Epithelial cell of esophagus (primary cell): Measurements from ENCODE around the gene RGP1.

Experiments
- DNase-seq: peaks from one replicate; pipeline ENCODE4 v3.0.0; 2010; ENCODE audit warnings: low read depth
- H3K4me3 ChIP-seq: 2 replicates; pipeline ENCODE4 v1.5.1; 2011; ENCODE audit warnings: mild to moderate bottlenecking, low read length, control low read depth
- TF ChIP-seq, protein P1 (sequence below): IDR thresholded peaks from 2 replicates; pipeline ENCODE4 v1.5.1; 2011; ENCODE audit warnings: low read depth, mild to moderate bottlenecking, low read length, control low read depth, inconsistent platforms; ENCODE audit not compliant: insufficient read depth; ENCODE audit errors: missing control alignments

RGP1 gene

DNA sequence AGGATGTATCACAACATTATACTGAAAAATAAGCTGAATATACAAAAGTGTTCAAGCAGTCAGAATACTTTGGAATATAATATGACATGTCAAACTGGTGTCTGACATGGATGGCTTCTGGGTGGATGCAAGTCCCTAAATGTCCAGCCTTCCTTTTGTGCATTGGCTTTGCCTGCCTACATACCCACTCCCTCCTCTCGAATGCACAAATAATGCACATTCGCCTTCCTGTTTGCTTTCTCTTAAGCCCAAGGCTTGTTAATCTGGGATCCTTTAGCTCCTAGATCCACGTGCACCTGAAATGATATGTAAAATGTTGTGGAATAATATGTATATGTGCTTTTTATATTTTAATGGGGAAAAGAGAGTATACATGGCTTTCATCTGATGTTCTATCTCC, 29.4 kb downstream of the RGP1 start:
- no peak overlapping the region for H3K4me3 ChIP-seq
- TF ChIP-seq, protein P1, sequence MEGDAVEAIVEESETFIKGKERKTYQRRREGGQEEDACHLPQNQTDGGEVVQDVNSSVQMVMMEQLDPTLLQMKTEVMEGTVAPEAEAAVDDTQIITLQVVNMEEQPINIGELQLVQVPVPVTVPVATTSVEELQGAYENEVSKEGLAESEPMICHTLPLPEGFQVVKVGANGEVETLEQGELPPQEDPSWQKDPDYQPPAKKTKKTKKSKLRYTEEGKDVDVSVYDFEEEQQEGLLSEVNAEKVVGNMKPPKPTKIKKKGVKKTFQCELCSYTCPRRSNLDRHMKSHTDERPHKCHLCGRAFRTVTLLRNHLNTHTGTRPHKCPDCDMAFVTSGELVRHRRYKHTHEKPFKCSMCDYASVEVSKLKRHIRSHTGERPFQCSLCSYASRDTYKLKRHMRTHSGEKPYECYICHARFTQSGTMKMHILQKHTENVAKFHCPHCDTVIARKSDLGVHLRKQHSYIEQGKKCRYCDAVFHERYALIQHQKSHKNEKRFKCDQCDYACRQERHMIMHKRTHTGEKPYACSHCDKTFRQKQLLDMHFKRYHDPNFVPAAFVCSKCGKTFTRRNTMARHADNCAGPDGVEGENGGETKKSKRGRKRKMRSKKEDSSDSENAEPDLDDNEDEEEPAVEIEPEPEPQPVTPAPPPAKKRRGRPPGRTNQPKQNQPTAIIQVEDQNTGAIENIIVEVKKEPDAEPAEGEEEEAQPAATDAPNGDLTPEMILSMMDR = no peak
- no peak for DNase-seq

DNA sequence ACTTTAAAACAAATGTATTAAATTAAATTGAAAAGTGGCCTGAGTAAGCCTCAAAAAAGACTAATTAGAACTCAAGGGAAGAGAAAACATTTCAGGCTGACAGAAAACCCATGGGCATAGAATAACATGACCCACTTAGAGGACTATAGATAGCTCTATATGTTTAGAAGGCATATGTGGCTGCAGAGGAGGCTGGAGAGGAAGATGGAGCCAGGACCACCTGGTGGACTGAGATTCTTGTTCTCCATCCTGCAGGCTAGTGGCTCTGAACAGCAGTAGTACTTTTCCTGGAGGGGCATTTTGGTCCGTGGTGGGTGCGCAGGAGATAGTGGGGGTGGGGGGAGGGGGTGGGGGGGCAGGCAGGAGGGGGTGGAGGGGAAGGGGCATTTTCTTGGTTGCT, 32.0 kb downstream of the RGP1 start:
- TF ChIP-seq, protein P1 = no peak
- no peak overlapping the region for H3K4me3 ChIP-seq

DNA sequence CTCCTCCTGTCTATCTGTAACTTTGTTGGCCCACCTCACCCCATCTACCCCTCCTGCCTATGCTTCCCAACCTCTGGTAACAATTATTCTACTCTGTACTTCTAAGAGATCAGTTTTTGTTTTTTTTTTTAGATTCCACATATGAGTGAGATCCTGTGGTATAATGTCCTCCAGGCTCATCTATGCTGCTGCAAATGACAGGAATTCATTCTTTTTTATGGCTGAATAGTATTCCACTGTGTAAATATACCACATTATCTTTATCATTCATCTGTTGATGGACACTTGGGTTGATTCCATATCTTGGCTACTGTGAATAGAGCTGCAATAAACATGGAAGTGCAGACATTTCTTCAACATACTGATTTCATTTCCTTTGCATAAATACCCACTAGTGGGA, 34.3 kb downstream of the RGP1 start:
- TF ChIP-seq, protein P1 = no peak
- DNase-seq = no peak

More for the DNA sequence above, 32.0 kb downstream of the RGP1 start:
- no peak for DNase-seq

DNA sequence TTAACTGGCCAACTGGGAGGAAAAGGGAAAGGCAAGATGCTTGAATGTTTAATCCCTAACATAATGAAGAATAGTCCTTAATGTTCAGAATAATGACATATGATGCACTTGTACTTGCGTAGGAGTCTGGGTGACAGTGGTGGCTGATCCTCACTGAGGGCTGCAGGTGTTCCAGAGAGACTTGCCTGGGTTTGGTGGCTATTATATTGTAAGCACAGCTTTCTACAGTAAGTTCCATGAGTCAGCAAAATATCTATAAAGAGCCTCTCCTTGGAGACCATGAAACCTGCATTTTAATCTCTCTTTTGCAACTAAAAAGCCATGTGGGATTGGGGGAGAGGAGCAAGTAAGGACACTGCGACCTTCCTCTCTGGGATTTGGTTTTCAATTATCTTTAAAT, 40.5 kb downstream of the RGP1 start:
- TF ChIP-seq, protein P1 = no peak
- no peak for DNase-seq
- H3K4me3 ChIP-seq = no peak overlapping the region

More for the DNA sequence above, 34.3 kb downstream of the RGP1 start:
- H3K4me3 ChIP-seq = no peak overlapping the region

DNA sequence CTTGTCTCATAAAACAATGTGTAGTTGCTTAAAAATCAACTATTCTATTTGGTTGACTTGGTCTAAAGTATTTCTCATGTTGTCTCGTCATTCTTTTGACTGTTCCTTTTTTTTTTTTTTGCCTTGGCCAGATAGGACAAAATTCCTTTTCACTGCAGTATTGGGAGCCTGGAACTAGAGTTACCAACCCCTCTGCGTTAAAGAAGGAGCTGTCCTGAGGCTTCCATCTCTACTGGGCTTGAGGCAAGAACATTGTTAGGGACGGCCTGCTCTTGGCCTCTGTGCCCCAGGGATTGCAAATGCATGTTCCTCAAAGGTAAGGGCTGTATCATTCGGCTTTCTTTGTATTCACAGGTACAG, 40.9 kb downstream of the RGP1 start:
- no peak overlapping the region for H3K4me3 ChIP-seq
- TF ChIP-seq, protein P1 = no peak
- DNase-seq = no peak

DNA sequence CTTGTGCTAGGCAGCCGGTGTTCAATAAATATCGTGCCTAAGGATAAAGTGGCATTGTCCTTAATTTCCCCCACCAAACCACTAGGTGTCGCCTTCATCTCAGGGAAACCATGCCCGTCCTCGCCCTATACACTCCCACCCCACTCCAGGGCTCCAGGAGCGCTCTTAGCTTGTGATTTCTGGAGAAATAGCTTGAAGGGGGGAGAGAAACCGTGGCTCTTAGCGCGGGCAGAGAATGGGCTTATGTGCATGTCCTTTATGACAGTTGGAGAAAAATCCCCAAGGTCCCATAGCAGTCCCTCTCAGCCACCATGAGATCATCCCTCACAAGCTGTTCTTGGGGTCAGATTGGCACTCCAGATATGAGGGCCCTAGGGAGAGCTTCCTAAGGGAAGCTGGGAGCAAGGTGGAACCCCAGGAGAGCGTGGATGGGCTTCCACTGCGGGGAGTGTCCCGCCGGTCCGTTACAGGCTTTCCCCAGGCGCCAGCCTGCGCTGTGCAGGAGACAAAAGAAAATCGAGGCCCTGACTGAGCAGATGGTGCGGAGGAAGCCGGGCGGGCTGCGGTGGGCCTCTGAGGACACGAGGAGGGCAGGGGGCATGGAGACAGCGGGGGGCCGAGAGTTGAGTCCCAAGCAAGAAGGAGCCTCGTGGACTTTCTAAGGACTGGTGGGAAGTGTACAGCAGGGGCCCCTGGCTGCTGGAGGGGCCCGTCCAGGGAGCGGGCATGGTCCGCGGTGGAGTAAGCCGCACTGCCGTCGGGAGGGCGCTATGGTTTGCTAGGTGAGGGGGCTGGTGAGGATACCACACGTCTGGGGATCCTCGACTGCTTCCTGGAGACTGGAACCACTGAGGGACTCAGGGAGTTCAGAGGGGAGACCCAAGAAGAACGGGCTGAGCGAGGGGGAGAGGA, 41.6 kb downstream of the RGP1 start:
- TF ChIP-seq, protein P1 = peak; percentile 89

DNA sequence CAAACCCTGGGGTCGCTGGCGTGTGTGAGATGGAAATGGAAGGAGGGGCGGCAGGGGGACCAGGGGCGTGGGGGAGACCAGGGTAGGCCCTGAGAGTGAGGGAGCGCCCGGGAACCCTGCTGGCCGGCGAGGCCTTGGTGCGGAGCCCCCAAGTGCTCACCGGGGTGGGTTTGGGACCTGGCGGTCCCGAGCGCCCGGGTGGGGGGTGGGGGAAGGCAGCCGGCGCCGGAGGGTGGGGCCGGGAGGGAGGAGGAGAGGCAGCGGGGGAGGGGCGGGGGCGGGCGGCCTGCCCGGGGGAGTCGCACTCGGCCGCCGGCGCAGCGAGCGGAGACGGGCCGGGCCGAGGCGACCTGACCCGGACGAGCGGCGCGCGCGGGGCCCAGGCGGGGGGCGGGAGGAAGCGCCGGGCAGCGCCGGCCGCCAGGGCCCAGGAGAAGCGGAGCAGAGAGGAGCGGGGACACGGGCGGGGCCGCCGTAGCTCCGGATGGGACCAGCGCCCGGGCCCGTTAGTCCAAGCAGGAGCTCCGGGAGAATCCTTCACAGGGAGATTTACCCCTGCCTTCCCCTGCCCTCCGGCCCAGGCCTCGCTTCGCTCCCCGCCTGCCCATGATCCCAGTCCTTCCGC, 42.3 kb downstream of the RGP1 start, which contains the start of gene NPR2:
Gene NPR2 (plus strand): TSS at position 295 of the 625 bp plus-strand sequence. CDS start 818 bp downstream, outside the sequence.
- DNase-seq = peak; percentile 10

More for the DNA sequence above, 41.6 kb downstream of the RGP1 start:
- no peak overlapping the region for H3K4me3 ChIP-seq
- DNase-seq = peak; percentile 81

More for the DNA sequence above, 42.3 kb downstream of the RGP1 start, which contains the start of gene NPR2:
- TF ChIP-seq, protein P1 = no peak
- peak within 1 kb of the TSS; percentile 33 for H3K4me3 ChIP-seq
